ENCODE results near the gene RAD23B. TPM values are rescaled to one million over a fixed set of nuclear protein-coding genes. Genes with fewer than 3 reads are reported as not detected.

The RAD23B gene
- total RNA-seq, 4 donors from 2014 or later: 69.8 to 94.4 (median 74.4) TPM

- no peak overlapping the region for H3K4me3 ChIP-seq
- intact Hi-C loops (cut with DNase I): no loop called here
- H3K36me3 ChIP-seq: peaks cover 0 to 93% (median 14%) of the 10 kb centered on the region in 3 donors
- H3K9me3 ChIP-seq: no peaks in the 10 kb centered on the region
- 88 to 89% methylated on average over 8 of the region's 8 CpGs for WGBS, 2 donors
- TF ChIP-seq, protein P1, sequence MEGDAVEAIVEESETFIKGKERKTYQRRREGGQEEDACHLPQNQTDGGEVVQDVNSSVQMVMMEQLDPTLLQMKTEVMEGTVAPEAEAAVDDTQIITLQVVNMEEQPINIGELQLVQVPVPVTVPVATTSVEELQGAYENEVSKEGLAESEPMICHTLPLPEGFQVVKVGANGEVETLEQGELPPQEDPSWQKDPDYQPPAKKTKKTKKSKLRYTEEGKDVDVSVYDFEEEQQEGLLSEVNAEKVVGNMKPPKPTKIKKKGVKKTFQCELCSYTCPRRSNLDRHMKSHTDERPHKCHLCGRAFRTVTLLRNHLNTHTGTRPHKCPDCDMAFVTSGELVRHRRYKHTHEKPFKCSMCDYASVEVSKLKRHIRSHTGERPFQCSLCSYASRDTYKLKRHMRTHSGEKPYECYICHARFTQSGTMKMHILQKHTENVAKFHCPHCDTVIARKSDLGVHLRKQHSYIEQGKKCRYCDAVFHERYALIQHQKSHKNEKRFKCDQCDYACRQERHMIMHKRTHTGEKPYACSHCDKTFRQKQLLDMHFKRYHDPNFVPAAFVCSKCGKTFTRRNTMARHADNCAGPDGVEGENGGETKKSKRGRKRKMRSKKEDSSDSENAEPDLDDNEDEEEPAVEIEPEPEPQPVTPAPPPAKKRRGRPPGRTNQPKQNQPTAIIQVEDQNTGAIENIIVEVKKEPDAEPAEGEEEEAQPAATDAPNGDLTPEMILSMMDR (IDR thresholded peaks at IDR 0.05): no peak
- TF ChIP-seq POLR2A (IDR thresholded peaks at IDR 0.05): no peak
- peaks cover 0 to 11% (median 0%) of the 10 kb centered on the region in 3 donors for H3K4me1 ChIP-seq
- H3K27ac ChIP-seq: no peak overlapping the region
- H3K27me3 ChIP-seq: no peaks in the 10 kb centered on the region
- DNase-seq: no peak
Measured at GRCh38 chr9:107312376-107313050, 29.4 kb downstream of the RAD23B start.

DNA sequence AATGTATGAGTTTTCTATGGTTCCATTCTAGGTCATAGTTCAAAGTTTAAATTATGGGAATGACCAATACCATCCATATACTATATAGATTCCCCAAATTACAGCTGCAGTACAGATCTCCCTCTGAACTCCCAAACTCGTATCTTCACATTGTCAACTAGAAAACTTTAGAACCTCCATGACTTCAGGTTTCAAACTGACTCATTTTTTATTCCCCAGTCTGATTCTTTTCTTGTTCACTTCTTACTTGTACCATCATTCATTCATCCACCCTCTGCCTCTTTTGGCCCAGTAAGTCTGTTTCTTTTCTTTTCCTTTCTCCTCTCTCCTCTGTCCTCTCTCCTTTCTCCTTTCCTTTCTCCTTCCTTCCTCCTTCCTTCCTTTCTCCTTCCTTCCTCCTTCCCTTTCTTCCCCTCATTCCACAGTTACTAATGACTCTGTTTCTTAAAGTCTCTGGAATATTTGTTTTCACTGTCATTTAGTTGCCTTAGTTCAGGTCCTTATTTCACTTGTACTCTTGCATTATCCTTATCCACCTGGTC lies 30.5 kb downstream of the RAD23B start:
- no peak overlapping the region for H3K27ac ChIP-seq
- peaks cover 0 to 11% (median 0%) of the 10 kb centered on the region in 3 donors for H3K4me1 ChIP-seq
- TF ChIP-seq, protein P1 (IDR thresholded peaks at IDR 0.05): no peak
- no peak for TF ChIP-seq POLR2A (IDR thresholded peaks at IDR 0.05)
- peaks cover 0 to 93% (median 18%) of the 10 kb centered on the region in 3 donors for H3K36me3 ChIP-seq
- no peak overlapping the region for H3K4me3 ChIP-seq
- no peak for DNase-seq
- intact Hi-C loops (cut with DNase I): no loop called here
- 67 to 69% methylated on average over 1 of the region's 1 CpG for WGBS, 2 donors
- H3K27me3 ChIP-seq: no peaks in the 10 kb centered on the region
- no peaks in the 10 kb centered on the region for H3K9me3 ChIP-seq

DNA sequence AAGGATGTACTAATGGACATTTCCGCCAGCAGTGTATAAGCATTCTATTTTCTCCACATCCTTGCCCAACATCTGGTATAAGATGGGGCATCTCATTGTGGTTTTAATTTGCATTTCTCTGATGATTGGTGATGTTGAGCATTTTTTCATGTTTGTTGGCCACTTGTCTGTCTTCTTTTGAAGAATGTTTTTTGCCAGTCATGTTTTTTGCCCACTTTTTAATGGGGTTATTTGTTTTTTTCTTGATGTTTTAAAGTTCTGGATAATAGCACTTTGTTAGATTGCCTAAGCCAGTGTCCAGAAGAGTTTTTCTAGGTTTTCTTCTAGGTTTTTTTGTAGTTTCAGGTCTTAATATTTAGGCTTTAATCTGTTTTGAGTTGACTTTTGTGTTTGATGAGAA lies 31.7 kb downstream of the RAD23B start:
- intact Hi-C loops (cut with DNase I): no loop called here
- Histone ChIP-seq H3K4me3 (no peak overlapping the region), H3K36me3 (peaks cover 0 to 94% (median 18%) of the 10 kb centered on the region in 3 donors), H3K27ac (no peak overlapping the region), H3K27me3 (no peaks in the 10 kb centered on the region), H3K4me1 (peaks cover 0 to 11% (median 0%) of the 10 kb centered on the region in 3 donors), H3K9me3 (no peaks in the 10 kb centered on the region)
- DNase-seq: no peak
- no peak for TF ChIP-seq POLR2A (IDR thresholded peaks at IDR 0.05)
- TF ChIP-seq, protein P1 (IDR thresholded peaks at IDR 0.05): no peak
- 50 to 96% methylated on average over 1 of the region's 1 CpG for WGBS, 2 donors

DNA sequence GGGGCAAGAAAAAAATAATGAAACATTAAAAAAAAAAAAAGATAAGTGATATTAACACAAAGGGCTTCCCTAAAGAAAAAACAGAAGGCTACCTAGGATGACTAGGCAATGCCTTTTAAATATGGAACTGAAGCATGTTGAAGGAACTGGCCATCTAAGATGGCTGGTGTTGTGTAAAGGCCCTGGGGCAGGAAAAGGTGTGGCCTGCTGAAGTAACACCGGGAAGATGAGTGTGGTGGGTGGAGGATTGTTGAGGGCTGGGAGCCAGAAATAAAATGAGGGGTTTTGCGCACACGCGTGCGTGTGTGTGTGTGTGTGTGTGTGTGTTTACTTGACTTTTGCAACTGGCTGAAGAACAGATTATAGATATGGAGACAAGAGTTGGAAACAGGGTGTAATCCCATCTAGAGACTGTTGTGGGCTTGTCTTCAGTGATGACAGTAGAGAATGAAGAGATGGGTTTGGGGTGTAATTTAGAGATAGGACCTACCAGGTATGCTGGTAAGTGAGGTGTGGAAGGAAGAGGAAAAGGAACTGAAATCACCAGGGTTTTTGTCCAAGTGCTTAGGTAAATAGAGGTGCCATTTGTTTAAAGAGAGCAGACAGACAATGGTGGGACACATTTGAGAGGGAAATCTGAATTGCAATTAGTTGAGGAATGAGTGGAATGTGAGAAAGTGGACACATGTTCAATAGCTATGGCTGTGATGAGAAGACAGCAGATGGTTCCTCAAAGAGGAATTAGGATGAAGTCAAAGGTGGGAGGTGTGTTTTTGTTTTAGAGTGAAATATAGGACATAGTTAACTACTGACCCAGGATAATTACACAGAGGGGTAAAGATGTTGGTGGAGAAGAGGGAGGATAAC lies 33.9 kb downstream of the RAD23B start:
- H3K36me3 ChIP-seq: peaks cover 0 to 96% (median 18%) of the 10 kb centered on the region in 3 donors
- H3K27me3 ChIP-seq: no peaks in the 10 kb centered on the region
- H3K4me1 ChIP-seq: peaks cover 0 to 11% (median 0%) of the 10 kb centered on the region in 3 donors
- H3K9me3 ChIP-seq: no peaks in the 10 kb centered on the region
- WGBS, 2 donors: 79 to 82% methylated on average over 5 of the region's 5 CpGs
- H3K27ac ChIP-seq: no peak overlapping the region
- H3K4me3 ChIP-seq: no peak overlapping the region
- DNase-seq: no peak
- TF ChIP-seq, protein P1 (IDR thresholded peaks at IDR 0.05): no peak
- intact Hi-C loops (cut with DNase I): no loop called here

DNA sequence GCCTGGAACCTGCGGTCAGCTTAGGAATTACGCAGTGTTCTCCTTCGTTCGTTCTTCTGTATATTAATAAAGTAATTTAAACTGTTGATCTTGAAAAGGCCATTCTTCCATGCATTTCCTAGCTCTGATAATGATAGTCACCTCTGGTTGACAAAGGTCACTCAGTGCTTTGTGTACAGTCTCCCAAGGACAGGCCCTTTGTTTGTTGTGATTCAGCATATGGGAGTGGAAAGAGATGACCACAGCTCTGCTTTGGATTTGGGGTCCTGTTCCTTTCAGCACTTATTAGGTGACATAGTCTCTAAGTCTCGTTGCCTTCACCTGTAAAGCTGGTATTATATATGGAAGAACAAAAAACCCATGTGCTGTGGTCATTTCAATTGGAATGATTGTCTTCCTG lies 39.6 kb downstream of the RAD23B start:
- 88 to 90% methylated on average over 5 of the region's 5 CpGs for WGBS, 2 donors

More for the DNA sequence above, 39.6 kb downstream of the RAD23B start:
- Histone ChIP-seq H3K4me1 (no peaks in the 10 kb centered on the region), H3K27ac (no peak overlapping the region), H3K4me3 (no peak overlapping the region), H3K36me3 (peaks cover 0 to 92% (median 21%) of the 10 kb centered on the region in 3 donors), H3K27me3 (no peaks in the 10 kb centered on the region), H3K9me3 (peaks cover 0 to 7% (median 0%) of the 10 kb centered on the region in 3 donors)
- TF ChIP-seq, protein P1 (IDR thresholded peaks at IDR 0.05): no peak
- no peak for TF ChIP-seq POLR2A (IDR thresholded peaks at IDR 0.05)
- intact Hi-C loops (cut with DNase I): no loop called here
- no peak for DNase-seq

Measured in esophagus squamous epithelium (tissue), 5 donors.